ACC112 (cell line): ENCODE measurements around the gene SDK1.
"Not testable (repeated sequence)": the region's sequence is repeated elsewhere in the genome, so short reads cannot be mapped to it uniquely, and the experiment has no call there.

Experiments used
- H2AFZ ChIP-seq: fragments of 200-600 bp; sonication (generic); one replicate; pipeline ENCODE4 v1.6.0; 2017; ENCODE audit warnings: antibody characterized with exemption, low read length; ENCODE audit not compliant: unreplicated experiment
- H3K27ac ChIP-seq: fragments of 200-600 bp; sonication (generic); 2 replicates; pipeline ENCODE4 v1.5.1; 2014; ENCODE audit warnings: low read depth, mild to moderate bottlenecking, antibody characterized with exemption, low read length, moderate library complexity
- H3K27me3 ChIP-seq: fragments of 200-600 bp; sonication (generic); 2 replicates; pipeline ENCODE4 v1.6.1; 2014; ENCODE audit warnings: mild to moderate bottlenecking, antibody characterized with exemption, low read length, moderate library complexity, mixed read lengths; ENCODE audit not compliant: insufficient read depth
- H3K36me3 ChIP-seq: fragments of 200-600 bp; sonication (generic); 2 replicates; pipeline ENCODE4 v1.6.1; 2016; ENCODE audit warnings: mild to moderate bottlenecking, antibody characterized with exemption, low read length, moderate library complexity, mixed read lengths; ENCODE audit not compliant: insufficient read depth
- H3K4me1 ChIP-seq: fragments of 200-600 bp; sonication (generic); one replicate; pipeline ENCODE4 v1.6.1; 2016; ENCODE audit warnings: low read length, mixed read lengths; ENCODE audit not compliant: insufficient read depth, unreplicated experiment, control insufficient read depth
- H3K4me3 ChIP-seq: fragments of 200-600 bp; sonication (generic); 2 replicates; pipeline ENCODE4 v1.5.1; 2014; ENCODE audit warnings: mild to moderate bottlenecking, low read depth, low read length
- H3K79me2 ChIP-seq: fragments of 200-600 bp; sonication (generic); one replicate; pipeline ENCODE4 v1.6.0; 2016; ENCODE audit warnings: low read length; ENCODE audit not compliant: control insufficient read depth, unreplicated experiment, insufficient read depth

SDK1 gene

DNA sequence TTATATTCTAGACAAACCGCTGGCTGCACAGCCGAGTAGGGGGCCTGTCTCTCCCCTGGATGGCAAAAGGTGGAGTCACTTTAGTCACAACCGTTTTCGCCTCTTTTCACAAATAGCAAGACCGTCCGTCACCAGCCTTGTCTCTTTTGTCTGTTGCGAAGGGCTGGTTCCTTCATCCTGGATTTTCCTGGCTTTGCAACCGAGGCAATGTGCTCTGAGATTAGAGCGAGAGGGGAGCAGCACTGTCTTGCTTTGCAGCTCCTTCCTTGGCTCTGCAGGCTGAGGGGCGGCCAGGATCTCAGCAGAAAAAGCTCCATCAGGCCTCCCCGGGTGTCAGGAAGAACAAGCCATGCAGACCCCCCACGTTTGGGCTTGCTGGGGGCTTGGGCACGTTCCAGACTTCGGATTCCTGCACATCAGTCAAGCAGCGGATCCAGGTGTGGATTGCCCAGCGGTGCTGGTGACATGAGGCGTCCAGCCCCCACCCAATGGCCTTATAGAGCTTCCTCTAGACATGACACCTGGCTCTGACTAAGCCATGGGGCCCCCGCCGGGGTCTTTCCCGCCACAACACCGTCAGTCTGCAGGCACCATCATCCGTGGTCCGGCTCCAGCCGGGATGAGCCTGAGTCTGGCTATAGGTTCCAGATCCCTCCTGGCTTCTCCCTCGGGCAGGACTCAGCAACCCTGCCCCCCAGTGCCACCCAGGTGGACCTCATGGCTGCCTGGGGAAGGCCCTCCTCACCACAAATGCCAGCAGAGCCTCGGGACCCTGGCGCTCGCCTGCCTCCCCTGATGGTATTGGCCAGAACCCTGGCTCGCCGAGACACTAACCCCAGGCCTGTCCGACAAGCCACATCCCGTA, 913.5 kb downstream of the SDK1 start:
- H3K27me3 ChIP-seq: no peaks in the 10 kb centered on the region
- no peak overlapping the region for H3K27ac ChIP-seq

DNA sequence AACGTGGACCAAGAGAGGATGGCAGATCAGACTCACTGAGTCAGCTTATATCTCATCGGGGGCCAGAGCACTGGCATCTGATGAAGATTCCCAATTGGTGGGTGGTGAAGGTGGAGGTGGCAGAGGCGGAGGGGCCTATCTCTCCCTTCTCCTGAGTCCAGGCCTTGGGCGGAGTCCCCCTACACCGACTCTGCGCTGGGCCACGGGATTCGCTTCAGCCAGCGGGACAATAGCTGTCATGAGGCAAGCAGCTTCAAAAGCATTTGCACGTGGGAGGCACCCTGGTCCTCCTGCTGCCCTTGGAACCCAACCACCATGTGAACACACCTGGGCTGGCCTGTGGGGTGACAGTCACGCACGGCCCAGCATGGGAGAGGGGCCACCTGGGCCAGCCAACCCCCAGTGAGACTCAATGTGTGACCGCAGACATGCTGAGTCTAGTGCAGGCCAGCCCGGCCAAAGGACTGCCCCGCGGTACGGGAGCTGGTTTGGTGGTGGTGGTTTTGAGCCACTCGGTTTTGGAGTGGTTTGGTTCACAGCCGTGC, 914.2 kb downstream of the SDK1 start:
- H3K79me2 ChIP-seq: no peaks in the 10 kb centered on the region
- H3K36me3 ChIP-seq: no peaks in the 10 kb centered on the region
- H3K4me1 ChIP-seq: no peaks in the 10 kb centered on the region
- no peaks in the 10 kb centered on the region for H3K27me3 ChIP-seq
- no peak overlapping the region for H3K27ac ChIP-seq
- no peak overlapping the region for H2AFZ ChIP-seq
- H3K4me3 ChIP-seq: no peak overlapping the region

More for the DNA sequence above, 913.5 kb downstream of the SDK1 start:
- Histone ChIP-seq H2AFZ (no peak overlapping the region), H3K4me3 (no peak overlapping the region), H3K4me1 (no peaks in the 10 kb centered on the region), H3K36me3 (no peaks in the 10 kb centered on the region), H3K79me2 (no peaks in the 10 kb centered on the region)

DNA sequence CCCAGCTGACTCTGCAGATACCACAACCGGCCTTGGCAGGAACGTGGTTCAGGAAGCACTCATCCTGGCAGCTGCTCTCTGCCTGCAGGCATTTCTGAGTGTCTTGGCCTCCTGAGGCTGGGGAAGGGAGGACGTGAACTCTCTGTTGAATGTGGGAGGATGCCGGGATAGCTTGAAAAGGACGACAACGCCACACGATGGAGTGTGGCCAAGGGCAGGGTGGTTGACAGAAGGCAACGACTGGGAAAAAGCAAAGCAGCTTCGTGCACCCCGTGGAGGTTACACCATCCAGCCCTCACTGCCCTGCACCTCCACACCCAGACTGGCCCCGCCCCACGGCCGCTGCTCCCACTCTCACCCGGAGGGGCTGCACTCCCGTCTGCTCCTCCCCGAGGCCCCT, 915.0 kb downstream of the SDK1 start:
- Histone ChIP-seq H3K27me3 (no peaks in the 10 kb centered on the region), H3K4me1 (no peaks in the 10 kb centered on the region), H3K36me3 (no peaks in the 10 kb centered on the region), H3K4me3 (no peak overlapping the region), H3K79me2 (no peaks in the 10 kb centered on the region), H2AFZ (no peak overlapping the region), H3K27ac (no peak overlapping the region)

DNA sequence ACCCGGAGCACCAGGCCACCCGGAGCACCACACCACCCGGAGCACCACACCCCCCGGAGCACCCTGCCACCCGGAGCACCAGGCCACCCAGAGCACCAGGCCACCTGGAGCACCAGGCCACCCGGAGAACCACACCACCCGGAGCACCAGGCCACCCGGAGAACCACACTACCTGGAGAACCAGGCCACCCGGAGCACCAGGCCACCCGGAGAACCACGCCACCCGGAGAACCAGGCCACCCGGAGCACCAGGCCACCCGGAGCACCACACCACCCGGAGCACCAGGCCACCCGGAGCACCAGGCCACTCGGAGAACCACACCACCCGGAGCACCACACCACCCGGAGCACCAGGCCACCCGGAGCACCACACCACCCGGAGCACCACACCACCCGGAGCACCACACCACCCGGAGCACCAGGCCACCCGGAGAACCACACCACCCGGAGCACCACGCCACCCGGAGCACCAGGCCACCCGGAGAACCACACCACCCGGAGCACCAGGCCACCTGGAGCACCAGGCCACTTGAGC, 916.1 kb downstream of the SDK1 start:
- not testable (repeated sequence) for H3K4me1 ChIP-seq, H3K27me3 ChIP-seq

DNA sequence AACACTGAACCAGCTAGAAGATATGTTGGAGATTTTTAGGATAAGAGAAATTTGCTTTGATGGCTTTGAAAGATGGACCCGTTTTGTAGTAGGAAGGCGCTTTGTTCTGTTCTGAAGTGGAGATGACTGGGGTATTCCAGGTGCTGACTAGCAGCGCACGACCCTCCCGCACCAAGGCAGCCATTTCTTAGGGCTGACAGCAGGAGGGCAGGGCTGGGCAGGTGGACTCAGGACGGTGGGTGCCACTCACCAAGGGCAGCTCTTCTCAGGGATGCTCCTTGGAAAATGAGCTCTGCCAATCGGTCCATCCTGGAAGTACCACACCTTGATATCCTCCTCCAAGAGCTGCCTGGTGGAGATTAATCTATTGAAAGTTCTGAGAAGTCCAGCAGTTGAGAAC, 917.4 kb downstream of the SDK1 start:
- no peaks in the 10 kb centered on the region for H3K27me3 ChIP-seq
- no peaks in the 10 kb centered on the region for H3K4me1 ChIP-seq
- no peaks in the 10 kb centered on the region for H3K36me3 ChIP-seq
- H2AFZ ChIP-seq: no peak overlapping the region
- H3K79me2 ChIP-seq: no peaks in the 10 kb centered on the region
- no peak overlapping the region for H3K27ac ChIP-seq
- no peak overlapping the region for H3K4me3 ChIP-seq

More for the DNA sequence above, 916.1 kb downstream of the SDK1 start:
- H3K36me3 ChIP-seq, H3K27ac ChIP-seq, H3K4me3 ChIP-seq, H2AFZ ChIP-seq, H3K79me2 ChIP-seq: not testable (repeated sequence)

DNA sequence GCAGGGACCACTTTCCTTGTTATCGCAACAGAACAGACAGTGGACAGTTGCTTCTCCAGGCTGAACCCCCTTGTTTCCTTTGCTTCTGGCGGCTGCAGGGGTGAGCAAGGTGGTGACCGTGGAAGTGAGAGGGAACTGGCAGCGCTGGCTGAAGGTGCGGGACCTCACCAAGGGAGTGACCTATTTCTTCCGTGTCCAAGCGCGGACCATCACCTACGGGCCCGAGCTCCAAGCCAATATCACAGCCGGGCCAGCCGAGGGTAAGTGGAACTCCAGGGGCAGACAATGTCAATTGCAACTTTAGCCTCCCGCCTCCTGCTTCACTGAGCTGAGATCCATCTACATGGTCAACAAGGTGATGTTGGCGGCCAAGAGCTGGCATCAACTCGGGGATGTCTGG, 919.0 kb downstream of the SDK1 start:
- H3K4me1 ChIP-seq: no peaks in the 10 kb centered on the region
- no peaks in the 10 kb centered on the region for H3K27me3 ChIP-seq
- no peak overlapping the region for H2AFZ ChIP-seq
- H3K36me3 ChIP-seq: no peaks in the 10 kb centered on the region
- H3K79me2 ChIP-seq: no peaks in the 10 kb centered on the region
- no peak overlapping the region for H3K4me3 ChIP-seq
- no peak overlapping the region for H3K27ac ChIP-seq

DNA sequence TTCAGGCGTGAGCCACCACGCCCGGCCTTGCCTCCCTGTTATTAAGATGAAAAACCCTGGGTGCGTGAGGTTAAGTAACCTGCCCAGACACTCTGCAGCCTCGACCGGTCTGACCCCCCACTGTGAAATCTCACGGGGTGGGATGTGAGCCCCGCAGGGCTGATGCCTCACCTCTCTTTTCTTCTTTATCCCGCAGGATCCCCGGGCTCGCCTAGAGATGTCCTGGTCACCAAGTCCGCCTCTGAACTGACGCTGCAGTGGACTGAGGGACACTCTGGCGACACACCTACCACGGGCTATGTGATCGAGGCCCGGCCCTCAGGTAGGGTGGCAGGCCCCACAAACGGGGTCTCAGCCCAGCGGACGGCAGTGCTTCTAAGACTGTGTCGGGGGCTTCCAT, 920.0 kb downstream of the SDK1 start:
- Histone ChIP-seq H3K27ac (no peak overlapping the region), H3K4me1 (no peaks in the 10 kb centered on the region), H3K36me3 (no peaks in the 10 kb centered on the region), H3K4me3 (no peak overlapping the region), H2AFZ (no peak overlapping the region), H3K27me3 (no peaks in the 10 kb centered on the region), H3K79me2 (no peaks in the 10 kb centered on the region)

DNA sequence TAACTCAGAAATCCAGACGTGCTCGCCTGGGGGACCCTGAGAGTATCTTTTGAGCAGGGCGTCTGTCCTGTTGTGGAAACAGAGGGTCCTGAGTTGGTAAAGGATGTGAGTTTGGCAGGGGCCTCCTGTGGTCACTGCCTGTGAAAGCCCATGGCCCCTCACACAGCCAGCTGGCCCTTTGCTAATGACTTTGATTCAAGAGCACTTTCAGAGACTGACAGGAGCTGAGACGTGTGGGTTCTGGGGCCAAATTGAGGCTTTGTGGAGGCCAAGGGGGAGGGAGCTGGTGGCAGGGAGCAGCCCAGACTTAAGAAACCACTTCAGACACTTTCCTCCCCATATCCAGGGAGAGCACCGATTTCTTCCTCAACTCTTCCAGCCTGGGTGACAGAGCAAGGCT, 921.6 kb downstream of the SDK1 start:
- H3K4me1 ChIP-seq: no peaks in the 10 kb centered on the region
- H3K27me3 ChIP-seq: no peaks in the 10 kb centered on the region
- H3K79me2 ChIP-seq: no peaks in the 10 kb centered on the region
- H2AFZ ChIP-seq: no peak overlapping the region
- H3K4me3 ChIP-seq: no peak overlapping the region
- H3K36me3 ChIP-seq: no peaks in the 10 kb centered on the region
- no peak overlapping the region for H3K27ac ChIP-seq

DNA sequence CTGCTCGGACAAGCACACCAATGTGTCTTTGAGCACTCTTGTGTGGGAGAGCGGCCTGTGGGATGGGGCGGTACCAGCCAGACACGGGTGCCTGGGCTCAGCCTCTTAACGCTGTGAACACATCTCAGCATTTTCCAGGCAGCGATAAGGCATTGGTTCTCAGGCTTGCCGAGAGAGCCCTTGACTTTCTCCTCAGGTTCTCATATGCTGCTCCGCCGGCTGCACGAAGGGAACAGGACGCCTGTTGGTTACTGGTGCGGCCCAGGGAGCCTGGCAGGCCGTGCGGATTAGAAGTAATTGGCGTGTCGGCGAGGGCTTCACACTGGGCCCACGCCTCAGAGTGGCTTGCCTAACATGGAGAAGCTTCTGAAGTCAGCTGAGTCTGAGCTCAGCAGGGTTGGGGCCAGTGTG, 924.3 kb downstream of the SDK1 start:
- H2AFZ ChIP-seq: no peak overlapping the region
- no peak overlapping the region for H3K27ac ChIP-seq
- H3K4me3 ChIP-seq: no peak overlapping the region
- no peaks in the 10 kb centered on the region for H3K27me3 ChIP-seq
- no peaks in the 10 kb centered on the region for H3K79me2 ChIP-seq
- H3K4me1 ChIP-seq: no peaks in the 10 kb centered on the region
- no peaks in the 10 kb centered on the region for H3K36me3 ChIP-seq

DNA sequence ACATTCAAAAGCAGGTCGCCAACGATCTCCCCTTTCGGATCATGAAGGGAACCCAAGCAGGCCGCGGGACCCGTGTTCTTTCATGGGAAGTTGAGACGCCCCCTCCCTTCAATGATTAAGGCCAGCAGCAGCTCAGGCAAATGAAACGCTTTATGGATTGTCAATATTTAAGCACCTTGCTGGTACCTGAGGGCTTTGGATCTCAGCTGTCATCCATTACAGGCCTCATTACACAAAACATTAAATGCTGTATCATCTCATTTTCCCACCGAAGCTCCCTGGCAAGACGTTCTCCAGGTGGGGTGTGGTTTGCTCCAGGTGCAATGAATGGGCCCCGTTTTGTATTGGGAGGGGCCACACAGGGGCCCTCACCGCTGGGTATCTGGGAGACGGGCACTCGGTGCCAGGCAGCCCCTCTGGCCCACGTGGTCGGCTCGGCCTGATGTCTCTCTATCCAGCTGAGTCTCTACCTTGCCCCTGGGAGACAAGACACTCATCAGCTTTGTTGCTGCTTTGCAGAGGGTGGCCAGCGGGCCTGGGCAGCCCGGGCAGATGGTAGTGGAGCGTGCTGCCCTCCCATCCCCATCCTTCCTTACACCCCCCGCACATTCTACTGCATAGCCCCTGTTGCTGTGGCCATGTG, 925.0 kb downstream of the SDK1 start:
- H3K79me2 ChIP-seq: no peaks in the 10 kb centered on the region
- H3K36me3 ChIP-seq: no peaks in the 10 kb centered on the region
- H2AFZ ChIP-seq: no peak overlapping the region
- no peaks in the 10 kb centered on the region for H3K4me1 ChIP-seq
- H3K4me3 ChIP-seq: no peak overlapping the region
- H3K27ac ChIP-seq: no peak overlapping the region
- H3K27me3 ChIP-seq: no peaks in the 10 kb centered on the region

DNA sequence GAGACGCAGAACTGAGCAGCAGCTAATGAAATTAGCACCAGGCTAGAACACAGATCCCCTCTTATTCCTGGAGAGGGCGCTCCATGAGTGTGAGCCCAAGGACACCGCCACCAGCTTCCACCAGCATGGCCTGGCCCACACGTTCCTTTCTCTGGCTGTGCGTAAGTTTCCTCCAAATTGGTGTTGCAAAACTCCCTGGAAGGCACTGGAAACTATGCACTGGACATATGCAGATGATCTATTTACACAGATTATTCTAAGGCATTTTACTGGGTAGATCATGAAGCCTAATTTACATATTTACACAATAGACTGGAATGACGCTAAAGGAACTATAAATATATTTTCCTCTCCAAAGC, 925.5 kb downstream of the SDK1 start:
- Histone ChIP-seq H3K36me3 (no peaks in the 10 kb centered on the region), H3K27me3 (no peaks in the 10 kb centered on the region), H3K27ac (no peak overlapping the region), H3K79me2 (no peaks in the 10 kb centered on the region), H3K4me3 (no peak overlapping the region), H3K4me1 (no peaks in the 10 kb centered on the region), H2AFZ (no peak overlapping the region)
